GM18502 (cell line): ENCODE measurements around the gene CNN3.

Experiments
- ATAC-seq: cut with Tn5 transposase; IDR thresholded peaks from one replicate; pipeline ENCODE4 v1.9.1; 2021; ENCODE audit warnings: mild to moderate bottlenecking; ENCODE audit not compliant: unreplicated experiment, poor library complexity

The CNN3 gene

DNA sequence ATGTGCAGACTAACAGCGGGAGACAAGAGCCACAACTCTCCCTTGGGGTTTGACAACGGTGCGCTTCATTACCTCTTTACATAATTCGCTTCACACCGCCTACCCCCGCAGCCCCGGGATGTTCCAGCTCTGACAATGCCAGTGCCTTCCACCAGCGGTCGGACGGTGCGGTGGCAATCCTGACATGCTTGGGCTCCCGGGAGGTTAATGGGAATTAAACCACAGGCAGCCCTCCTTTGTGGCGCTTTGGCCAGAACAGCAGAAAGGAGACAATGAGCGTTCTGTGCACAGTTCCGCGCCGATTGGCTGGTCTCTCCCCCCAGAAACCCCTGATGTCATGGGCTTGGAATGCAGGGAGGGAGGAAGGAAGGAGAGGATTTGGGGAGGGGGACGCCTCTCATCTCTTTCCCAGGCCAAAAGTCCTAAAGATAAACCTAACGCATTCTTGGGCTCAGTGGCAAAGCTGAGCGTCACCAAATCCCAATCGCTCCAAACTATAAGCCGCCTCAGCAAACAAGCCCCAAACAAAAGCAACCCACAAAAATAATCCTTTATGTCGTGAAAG, 1.3 kb downstream of the CNN3 start:
- ATAC-seq = no peak

GRCh38 chr1:94925004-94925403, 1.9 kb downstream of the CNN3 start:
- no peak for ATAC-seq

DNA sequence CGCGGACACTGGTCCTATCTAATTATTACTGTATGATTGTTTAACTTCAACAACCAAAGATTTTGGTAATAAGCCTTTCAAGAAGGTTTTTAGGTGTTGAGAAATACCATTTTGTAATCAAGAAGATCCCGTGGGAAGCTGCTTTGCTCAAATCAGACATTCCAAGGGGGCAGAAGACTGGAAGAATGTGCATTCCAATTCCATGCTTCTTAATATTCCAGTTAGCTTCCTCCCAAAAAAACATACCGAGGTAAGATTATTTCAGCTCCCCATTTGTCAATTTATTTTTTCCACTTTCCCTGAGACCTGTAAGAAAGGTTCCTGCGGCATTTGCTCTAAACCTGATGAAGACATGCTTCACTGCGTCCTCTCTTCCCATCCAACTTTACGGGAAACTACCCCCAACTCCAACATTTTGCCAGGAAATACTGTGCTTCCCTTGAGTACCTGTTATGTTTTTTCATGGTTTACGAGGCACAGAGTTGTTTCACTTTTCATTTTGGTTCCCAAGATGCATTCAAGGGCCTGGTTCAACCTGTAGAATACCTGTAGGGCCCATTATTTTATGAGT, 4.1 kb downstream of the CNN3 start:
- ATAC-seq = no peak

DNA sequence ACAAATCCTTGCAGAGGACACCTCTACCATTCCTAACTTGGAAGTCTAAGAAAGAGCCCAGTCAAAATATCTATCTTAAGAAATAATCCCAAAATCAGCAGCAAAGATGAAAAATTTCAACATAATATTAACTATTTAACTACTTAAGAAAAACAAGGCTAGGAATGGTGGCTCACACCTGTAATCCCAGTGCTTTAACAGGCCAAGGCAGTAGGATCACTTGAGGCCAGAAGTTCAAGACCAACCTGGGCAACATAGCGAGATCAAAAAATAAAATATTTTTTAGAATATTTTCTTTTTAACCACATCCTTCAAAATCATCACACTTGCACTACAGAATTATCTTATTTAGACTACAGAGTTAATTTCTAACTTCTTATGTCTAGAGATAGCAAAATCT, 4.9 kb downstream of the CNN3 start:
- no peak for ATAC-seq

DNA sequence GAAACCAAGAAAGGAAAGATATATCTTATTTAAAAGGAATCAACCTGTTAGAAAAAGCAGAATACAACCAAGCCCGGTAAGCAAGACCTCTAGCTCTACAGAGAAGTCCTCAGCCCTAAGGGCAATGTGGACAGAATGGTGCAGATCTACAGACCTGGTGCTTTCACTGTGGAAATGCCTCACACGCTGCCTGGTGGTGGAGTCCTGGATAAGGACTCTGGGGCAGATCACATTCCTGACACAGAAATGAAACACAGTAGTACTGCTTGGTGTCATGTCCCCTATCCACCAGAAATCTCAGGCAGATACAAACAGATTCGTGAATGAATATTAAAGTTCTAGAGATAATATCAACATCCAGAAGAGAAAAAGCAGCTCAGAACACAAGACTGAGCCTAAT, 6.8 kb downstream of the CNN3 start:
- ATAC-seq = no peak

DNA sequence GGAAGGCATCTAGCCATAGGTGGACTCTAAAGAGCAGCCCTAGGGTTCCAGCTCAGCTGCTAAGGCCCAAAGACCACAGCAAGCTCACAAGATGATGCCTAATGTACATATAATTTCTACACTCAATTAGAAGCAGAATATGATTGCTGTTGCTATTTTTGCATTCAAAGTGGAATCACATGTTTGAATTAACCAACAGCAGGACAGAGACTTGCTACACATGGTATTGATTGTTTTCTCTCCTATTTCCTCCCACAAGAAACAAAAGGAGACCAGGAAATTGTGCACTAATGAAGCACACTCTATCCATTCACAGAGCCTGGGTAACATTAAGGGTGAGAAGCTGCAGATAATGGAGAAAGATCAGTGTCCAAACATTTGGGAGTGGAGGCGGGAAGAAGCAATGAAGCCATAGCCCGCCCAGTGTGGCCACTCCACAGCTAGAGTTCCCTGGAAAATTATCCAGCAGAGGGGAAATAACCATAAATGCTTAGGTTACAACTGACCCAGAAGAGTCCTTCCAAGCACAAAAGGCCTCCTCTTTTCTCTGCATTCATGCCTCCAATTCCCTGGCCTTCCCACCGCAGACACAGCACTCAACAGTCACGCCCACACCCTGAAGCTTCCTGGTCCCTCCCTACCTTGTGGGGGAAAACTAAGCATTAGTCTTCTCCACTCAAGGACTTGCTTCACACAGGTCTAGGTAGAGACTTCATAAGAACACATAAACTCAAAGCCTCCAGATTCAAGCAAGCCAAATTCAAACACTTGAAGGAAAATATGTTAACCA, 7.5 kb downstream of the CNN3 start:
- ATAC-seq = no peak

- no peak for ATAC-seq
Measured at GRCh38 chr1:94917251-94917650, 9.7 kb downstream of the CNN3 start.

GRCh38 chr1:94912263-94913184, 14.4 kb downstream of the CNN3 start:
- ATAC-seq = no peak

- ATAC-seq = no peak
Measured at GRCh38 chr1:94909486-94909885, 17.4 kb downstream of the CNN3 start.

GRCh38 chr1:94908965-94909364, 17.9 kb downstream of the CNN3 start:
- no peak for ATAC-seq

GRCh38 chr1:94908190-94908589, 18.7 kb downstream of the CNN3 start:
- no peak for ATAC-seq

DNA sequence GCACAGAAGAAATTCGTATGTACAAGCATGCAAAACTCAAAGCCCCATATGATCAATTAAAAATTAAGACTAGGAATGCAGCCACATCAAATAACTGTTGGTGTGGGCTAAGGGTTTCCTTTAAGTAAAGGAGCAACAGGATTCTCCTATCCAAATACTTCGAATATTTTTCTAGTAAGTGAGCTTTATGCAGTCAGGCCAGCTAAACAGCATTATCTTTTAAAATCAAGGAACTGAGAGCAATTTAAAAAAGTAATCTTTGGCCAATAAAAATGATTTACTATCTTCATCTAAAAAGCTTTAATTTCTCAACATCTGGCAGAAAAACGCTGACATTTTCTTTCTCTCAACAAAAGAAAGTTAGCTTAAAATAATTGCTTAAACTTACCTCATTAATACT, 19.8 kb downstream of the CNN3 start:
- ATAC-seq = no peak

DNA sequence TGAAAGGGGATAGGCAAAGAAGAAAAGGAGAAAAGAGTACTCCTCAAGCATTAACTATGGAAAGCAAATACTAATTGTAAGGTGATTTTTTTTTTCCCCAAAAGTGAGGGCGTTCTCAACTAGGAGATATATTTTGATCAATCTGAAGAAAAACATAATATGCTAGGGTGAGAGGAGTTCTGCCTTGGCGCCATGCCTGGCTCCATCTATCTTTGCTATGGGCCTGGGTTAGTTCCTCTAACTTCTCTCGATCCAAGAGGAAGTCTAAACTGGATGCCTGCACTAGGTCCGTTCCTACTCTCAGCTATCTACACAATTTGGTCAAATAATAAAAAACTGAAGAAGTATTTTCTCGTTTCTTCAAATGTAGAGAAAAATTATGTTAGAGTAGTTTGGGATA, 20.5 kb downstream of the CNN3 start:
- ATAC-seq = no peak

- ATAC-seq = no peak
Measured at GRCh38 chr1:94905207-94905606, 21.7 kb downstream of the CNN3 start.

- ATAC-seq = no peak
Measured at GRCh38 chr1:94903280-94904009, 23.5 kb downstream of the CNN3 start.

DNA sequence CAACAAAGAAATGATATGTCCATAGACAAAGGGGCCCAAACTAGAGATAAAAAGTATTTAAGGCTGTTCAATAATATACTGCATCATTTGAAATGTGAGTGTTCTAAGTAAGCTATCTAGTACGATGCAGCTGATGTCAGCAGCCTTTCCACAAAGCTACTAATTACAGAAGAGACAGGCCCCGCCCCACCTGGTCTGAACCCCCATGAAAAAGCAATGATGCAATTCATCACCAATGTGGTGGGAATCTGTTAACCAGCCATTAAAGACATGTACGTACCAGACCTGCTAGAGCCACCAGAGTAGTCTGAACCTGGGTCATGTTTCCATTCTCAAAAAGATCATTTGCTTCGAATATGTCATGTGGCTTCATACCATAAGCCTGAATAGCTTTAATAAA, 25.1 kb downstream of the CNN3 start:
- ATAC-seq = no peak

- ATAC-seq = no peak
Measured at GRCh38 chr1:94899756-94900155, 27.2 kb downstream of the CNN3 start.

DNA sequence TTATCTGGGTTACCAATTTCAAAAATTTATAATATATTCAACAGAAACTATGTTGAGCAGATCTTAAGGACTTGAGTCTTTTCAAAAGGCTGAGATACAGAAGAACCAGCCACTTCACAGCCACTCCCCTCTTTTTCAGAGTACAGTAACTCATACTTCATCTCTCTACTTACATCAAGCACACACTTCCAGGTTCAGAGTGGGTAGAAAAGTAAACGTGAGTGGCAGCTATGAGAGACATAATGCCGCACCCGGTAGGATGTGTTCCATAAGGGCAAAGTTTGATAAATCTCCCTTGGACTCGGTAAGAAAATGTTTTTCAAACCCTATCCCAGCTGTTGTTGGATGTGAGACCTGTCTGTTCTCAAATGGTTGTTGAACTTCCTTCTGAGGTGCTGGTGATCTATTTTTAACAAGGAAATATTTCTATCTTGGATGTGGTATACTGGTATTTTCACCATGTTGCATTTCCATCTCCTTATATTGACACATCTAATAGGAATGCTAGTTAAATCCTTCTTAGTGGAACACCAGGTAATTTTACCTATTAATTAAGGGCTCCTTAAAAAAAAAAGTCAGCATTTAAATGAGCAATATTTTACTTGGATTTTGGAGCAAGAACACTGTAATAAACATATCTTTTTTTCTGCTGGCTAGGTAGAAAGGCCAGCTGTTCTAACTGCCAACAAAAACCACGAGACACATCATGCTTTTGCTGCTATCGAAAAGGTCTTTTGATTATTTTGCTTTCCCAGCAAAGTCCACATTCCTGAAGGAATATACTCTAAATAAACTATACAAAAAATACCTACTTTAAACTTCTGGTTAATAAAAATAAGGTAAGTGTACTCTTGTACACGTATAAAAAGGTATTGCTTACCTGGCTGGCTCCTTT, 28.2 kb downstream of the CNN3 start:
- ATAC-seq = no peak

DNA sequence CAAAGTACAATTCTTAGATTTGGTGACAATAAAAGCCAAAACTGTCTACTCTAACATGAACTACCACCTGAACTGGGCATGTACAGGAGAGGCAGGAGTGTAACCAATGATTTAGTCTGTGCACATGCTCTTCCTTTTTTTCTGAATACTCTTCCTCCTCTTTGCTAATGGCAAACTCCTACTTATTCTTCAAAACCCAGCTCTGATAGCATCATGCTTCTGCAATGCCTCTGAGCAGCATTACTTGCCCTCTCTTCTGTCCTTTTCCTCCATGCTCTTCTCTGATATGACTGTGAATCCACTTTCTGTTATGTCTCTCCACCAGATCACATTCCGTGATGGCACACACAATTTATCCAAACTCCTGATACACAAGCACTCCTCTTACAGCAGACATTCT, 31.4 kb downstream of the CNN3 start:
- ATAC-seq = no peak
